Measurements from ENCODE around the gene PRR5L.

DNA sequence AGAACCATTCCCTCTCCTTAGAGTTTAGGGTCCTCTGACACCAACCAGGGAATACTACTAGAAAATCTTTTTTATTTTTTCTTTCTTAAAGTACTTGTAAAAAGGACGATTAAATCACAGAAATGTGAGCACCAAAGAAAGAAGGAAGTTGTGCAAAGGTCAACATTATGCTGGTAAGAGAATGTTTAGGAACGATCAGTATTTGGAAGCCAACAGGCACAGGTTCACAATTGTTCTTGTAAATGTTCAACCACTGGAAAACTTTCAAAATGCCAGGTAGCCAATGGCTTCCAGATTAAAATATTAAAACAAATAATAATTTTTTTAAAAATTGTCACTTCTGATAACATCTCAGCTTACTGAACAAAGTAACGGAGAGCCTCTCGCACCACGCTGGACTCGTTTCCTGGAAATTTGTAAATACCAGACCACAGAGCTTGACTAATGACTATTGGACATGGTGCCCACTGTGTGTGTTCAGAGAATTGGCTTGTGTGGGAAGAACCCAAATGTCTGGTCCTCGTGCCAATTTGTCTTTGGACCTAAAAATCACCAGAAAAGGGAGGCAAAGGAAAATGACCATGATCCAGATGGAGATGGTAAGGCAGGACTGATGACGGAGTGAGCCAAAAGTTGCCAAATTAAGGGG, 27.6 kb upstream of the PRR5L start:
- TF ChIP-seq, protein P1, sequence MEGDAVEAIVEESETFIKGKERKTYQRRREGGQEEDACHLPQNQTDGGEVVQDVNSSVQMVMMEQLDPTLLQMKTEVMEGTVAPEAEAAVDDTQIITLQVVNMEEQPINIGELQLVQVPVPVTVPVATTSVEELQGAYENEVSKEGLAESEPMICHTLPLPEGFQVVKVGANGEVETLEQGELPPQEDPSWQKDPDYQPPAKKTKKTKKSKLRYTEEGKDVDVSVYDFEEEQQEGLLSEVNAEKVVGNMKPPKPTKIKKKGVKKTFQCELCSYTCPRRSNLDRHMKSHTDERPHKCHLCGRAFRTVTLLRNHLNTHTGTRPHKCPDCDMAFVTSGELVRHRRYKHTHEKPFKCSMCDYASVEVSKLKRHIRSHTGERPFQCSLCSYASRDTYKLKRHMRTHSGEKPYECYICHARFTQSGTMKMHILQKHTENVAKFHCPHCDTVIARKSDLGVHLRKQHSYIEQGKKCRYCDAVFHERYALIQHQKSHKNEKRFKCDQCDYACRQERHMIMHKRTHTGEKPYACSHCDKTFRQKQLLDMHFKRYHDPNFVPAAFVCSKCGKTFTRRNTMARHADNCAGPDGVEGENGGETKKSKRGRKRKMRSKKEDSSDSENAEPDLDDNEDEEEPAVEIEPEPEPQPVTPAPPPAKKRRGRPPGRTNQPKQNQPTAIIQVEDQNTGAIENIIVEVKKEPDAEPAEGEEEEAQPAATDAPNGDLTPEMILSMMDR (IDR thresholded peaks at IDR 0.05) = no peak
- TF ChIP-seq POLR2A (IDR thresholded peaks at IDR 0.05) = no peak

All from thyroid gland (tissue), 4 donors.